ENCODE data around the gene CYP4F3.

GRCh38 chr19:15629003-15629880, 11.5 kb upstream of the CYP4F3 start:
- TF ChIP-seq POLR2A (IDR thresholded peaks at IDR 0.05; ENCODE audit: low read depth, low read length) (no peak), POLR2AphosphoS5 (IDR thresholded peaks at IDR 0.05; ENCODE audit: low read depth, low read length) (no peak), TAF1 (IDR thresholded peaks at IDR 0.05; ENCODE audit: borderline replicate concordance, low read depth, low read length) (no peak)

Data from GM12892 (cell line).